BLaER1 (cell line): ENCODE results near the gene ADGRG6.

Experiments
- H3K27ac ChIP-seq: shearing (Covaris generic); formaldehyde crosslinking; 2 replicates; pipeline ENCODE4 v1.8.1; 2022
- H3K27me3 ChIP-seq: shearing (Covaris generic); formaldehyde crosslinking; 2 replicates; pipeline ENCODE4 v1.8.1; 2022
- H3K36me3 ChIP-seq: shearing (Covaris generic); formaldehyde crosslinking; 2 replicates; pipeline ENCODE4 v1.8.1; 2022
- H3K4me1 ChIP-seq: shearing (Covaris generic); formaldehyde crosslinking; 2 replicates; pipeline ENCODE4 v1.8.1; 2022
- H3K4me2 ChIP-seq: shearing (Covaris generic); formaldehyde crosslinking; 2 replicates; pipeline ENCODE4 v1.8.1; 2022
- H3K4me3 ChIP-seq: shearing (Covaris generic); formaldehyde crosslinking; 2 replicates; pipeline ENCODE4 v1.8.1; 2022
- H3K9ac ChIP-seq: shearing (Covaris generic); formaldehyde crosslinking; 2 replicates; pipeline ENCODE4 v1.8.1; 2022
- H3K9me3 ChIP-seq: shearing (Covaris generic); formaldehyde crosslinking; 2 replicates; pipeline ENCODE4 v1.8.1; 2022
- H4K20me1 ChIP-seq: shearing (Covaris generic); formaldehyde crosslinking; 2 replicates; pipeline ENCODE4 v1.8.1; 2022
- Cebpa-rat ChIP-seq: shearing (Covaris generic); IDR thresholded peaks from 2 replicates; pipeline ENCODE4 v1.8.1; 2022

ADGRG6 gene

DNA sequence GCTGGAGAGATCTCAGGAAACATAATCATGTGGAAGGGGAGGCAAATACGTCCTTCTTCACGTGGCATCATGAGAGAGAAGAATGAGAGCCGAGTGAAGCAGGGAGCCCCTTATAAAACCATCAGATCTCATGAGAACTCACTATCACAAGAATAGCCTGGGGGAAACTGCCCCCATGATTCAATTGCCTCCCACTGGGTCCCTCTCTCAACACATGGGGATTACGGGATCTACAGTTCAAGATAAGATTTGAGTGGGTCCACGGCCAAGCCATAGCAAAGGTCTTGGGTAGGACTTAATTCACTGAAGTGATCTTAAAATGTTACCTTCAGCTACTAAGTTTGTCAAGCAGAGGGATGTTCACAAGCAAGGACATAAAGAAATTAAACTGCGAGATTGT is 162.2 kb downstream of the ADGRG6 start:
- Histone ChIP-seq H3K27me3 (no peaks in the 10 kb centered on the region), H4K20me1 (no peaks in the 10 kb centered on the region), H3K36me3 (no peaks in the 10 kb centered on the region), H3K4me2 (no peak overlapping the region), H3K4me1 (no peaks in the 10 kb centered on the region), H3K9ac (no peak overlapping the region), H3K4me3 (no peak overlapping the region), H3K9me3 (peaks cover 16% of the 10 kb centered on the region), H3K27ac (no peak overlapping the region)
- TF ChIP-seq Cebpa-rat, result no peak

GRCh38 chr6:142469220-142469619 is 167.4 kb downstream of the ADGRG6 start:
- Histone ChIP-seq H3K9me3 (no peaks in the 10 kb centered on the region), H3K4me1 (no peaks in the 10 kb centered on the region), H3K4me2 (no peak overlapping the region), H3K36me3 (no peaks in the 10 kb centered on the region), H3K4me3 (no peak overlapping the region), H3K27ac (no peak overlapping the region), H3K9ac (no peak overlapping the region), H4K20me1 (no peaks in the 10 kb centered on the region), H3K27me3 (no peaks in the 10 kb centered on the region)
- no peak for TF ChIP-seq Cebpa-rat

DNA sequence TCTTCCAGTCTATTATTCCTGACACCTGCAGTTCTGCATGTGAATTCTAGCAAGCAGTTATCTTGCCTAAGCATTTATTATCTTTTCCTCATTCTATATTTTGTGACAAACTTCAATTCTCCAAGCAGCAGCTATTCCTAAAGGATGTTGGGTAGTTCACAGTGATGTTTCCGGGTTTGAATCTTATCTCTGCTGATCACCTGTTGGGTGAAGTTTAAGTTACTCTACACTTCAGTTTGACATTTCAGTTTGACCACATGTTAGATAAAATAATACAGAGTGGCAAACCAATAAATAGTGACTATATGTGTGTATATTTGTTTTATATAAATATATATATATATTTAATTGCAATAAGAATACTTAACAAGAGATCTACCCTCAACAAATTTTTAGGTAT is 168.6 kb downstream of the ADGRG6 start:
- H3K4me1 ChIP-seq, result no peaks in the 10 kb centered on the region
- H3K4me3 ChIP-seq, result no peak overlapping the region
- no peaks in the 10 kb centered on the region for H3K36me3 ChIP-seq
- no peaks in the 10 kb centered on the region for H3K9me3 ChIP-seq
- H3K27me3 ChIP-seq, result no peaks in the 10 kb centered on the region
- H4K20me1 ChIP-seq, result no peaks in the 10 kb centered on the region
- TF ChIP-seq Cebpa-rat, result no peak
- no peak overlapping the region for H3K9ac ChIP-seq
- no peak overlapping the region for H3K27ac ChIP-seq
- no peak overlapping the region for H3K4me2 ChIP-seq

DNA sequence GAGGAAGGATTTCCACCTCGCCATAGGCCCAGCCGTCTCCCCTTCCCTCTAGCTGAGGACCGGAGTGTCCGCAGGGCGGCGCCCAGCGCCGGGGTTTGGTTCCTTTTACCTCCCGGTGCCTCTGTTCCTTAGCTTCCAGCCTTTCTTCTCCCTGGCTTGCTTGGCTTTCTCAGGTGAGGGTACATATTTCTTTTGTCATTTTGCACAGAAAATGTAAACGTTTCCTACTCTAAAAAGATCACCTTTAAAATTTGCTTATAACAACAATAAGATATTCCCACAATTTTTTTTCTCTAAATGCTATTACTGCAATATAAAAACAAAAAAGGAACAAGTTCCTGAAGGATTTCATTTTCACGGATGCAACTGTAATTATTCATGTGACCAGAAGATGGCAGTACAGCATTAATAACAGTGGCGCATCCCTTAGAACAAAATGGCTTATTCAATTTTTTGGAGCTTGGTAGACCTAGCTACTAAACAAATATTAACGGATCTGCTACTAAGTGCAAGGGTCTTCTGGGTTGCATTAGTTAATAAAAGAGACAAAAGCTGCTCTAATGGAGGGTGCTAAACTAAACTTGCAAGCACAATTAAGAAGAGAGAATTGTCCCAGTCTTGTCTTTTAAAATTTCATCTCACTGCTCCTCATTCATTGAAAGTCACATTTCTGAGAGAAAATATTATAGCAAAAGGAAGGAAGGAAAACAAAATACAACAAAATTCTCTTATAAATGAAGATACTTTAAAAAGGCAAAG is 172.9 kb downstream of the ADGRG6 start:
- no peaks in the 10 kb centered on the region for H3K9me3 ChIP-seq

DNA sequence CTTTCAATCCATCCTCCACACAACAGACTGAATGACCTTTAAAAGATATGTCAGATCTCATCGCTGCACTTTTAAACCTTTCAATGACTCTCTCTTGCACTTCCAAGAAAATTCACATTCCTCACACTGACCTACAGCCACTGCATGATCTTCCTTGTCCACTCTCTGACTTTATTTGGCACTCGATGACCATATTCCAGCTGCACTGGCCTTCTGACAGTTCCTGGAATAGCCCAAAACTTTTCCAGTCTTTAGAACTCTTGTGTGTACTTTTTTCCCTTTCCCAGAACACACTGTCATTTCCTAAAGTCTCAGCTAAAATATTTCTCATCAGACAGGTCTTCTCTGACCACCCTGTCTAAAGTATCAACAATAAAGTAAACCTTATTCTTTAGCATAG is 174.6 kb downstream of the ADGRG6 start:
- Histone ChIP-seq H4K20me1 (no peaks in the 10 kb centered on the region), H3K27me3 (no peaks in the 10 kb centered on the region), H3K4me2 (no peak overlapping the region), H3K4me3 (no peak overlapping the region), H3K9ac (no peak overlapping the region), H3K4me1 (no peaks in the 10 kb centered on the region), H3K27ac (no peak overlapping the region), H3K36me3 (no peaks in the 10 kb centered on the region), H3K9me3 (no peaks in the 10 kb centered on the region)
- TF ChIP-seq Cebpa-rat, result no peak

More for the DNA sequence above, 172.9 kb downstream of the ADGRG6 start:
- no peaks in the 10 kb centered on the region for H4K20me1 ChIP-seq
- no peaks in the 10 kb centered on the region for H3K4me1 ChIP-seq
- H3K4me3 ChIP-seq, result no peak overlapping the region
- H3K27me3 ChIP-seq, result no peaks in the 10 kb centered on the region
- no peaks in the 10 kb centered on the region for H3K36me3 ChIP-seq
- no peak overlapping the region for H3K9ac ChIP-seq
- TF ChIP-seq Cebpa-rat, result no peak
- no peak overlapping the region for H3K27ac ChIP-seq
- H3K4me2 ChIP-seq, result no peak overlapping the region

DNA sequence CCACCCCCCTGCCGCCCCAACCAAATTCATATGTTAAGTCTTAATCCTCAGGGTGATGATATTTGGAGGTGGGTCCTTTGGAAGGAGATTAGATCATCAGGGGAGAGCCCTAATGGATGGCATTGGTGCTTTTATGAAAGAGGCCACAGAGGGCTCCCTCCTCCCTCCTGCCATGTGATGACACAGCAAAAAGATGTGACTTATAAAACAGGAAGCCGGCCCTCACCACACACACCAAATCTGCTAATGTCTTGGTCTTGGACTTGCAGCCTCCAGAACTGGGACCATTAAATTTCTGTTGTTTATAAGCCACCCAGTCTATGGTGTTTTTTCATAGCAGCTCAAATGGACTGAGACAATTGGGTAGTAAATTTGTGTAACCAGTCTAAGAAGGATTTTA is 176.3 kb downstream of the ADGRG6 start:
- Histone ChIP-seq H3K27me3 (no peaks in the 10 kb centered on the region), H4K20me1 (no peaks in the 10 kb centered on the region), H3K9ac (no peak overlapping the region), H3K4me3 (no peak overlapping the region), H3K4me2 (no peak overlapping the region), H3K36me3 (no peaks in the 10 kb centered on the region), H3K4me1 (no peaks in the 10 kb centered on the region), H3K27ac (no peak overlapping the region), H3K9me3 (no peaks in the 10 kb centered on the region)
- TF ChIP-seq Cebpa-rat, result no peak

DNA sequence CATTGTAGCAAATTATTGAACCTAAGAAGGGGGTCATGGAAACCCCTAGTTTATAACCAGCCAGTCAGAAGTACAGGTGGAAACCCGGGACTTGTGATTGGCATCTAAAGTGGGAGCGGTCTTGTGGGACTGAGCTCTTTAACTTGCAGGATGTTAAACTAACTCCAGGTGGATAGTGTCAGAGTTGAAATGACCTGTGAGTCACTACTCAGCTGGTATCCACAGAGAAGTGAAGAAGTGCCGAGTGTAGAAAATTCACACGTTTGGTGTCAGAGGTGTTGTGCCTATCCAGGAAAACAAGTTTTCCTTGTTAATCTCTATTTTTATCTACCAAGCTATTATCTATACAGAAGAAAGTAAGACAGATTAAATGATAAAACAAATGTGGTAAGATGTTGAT is 179.7 kb downstream of the ADGRG6 start:
- H3K9me3 ChIP-seq, result no peaks in the 10 kb centered on the region
- H4K20me1 ChIP-seq, result no peaks in the 10 kb centered on the region
- H3K36me3 ChIP-seq, result no peaks in the 10 kb centered on the region
- no peak overlapping the region for H3K27ac ChIP-seq
- no peak for TF ChIP-seq Cebpa-rat
- H3K4me2 ChIP-seq, result no peak overlapping the region
- no peak overlapping the region for H3K9ac ChIP-seq
- H3K27me3 ChIP-seq, result no peaks in the 10 kb centered on the region
- no peak overlapping the region for H3K4me3 ChIP-seq
- H3K4me1 ChIP-seq, result no peaks in the 10 kb centered on the region

GRCh38 chr6:142482249-142482648 is 180.4 kb downstream of the ADGRG6 start:
- Histone ChIP-seq H3K27ac (no peak overlapping the region), H4K20me1 (no peaks in the 10 kb centered on the region), H3K9ac (no peak overlapping the region), H3K36me3 (no peaks in the 10 kb centered on the region), H3K9me3 (no peaks in the 10 kb centered on the region), H3K4me2 (no peak overlapping the region), H3K27me3 (no peaks in the 10 kb centered on the region), H3K4me3 (no peak overlapping the region), H3K4me1 (no peaks in the 10 kb centered on the region)
- no peak for TF ChIP-seq Cebpa-rat

DNA sequence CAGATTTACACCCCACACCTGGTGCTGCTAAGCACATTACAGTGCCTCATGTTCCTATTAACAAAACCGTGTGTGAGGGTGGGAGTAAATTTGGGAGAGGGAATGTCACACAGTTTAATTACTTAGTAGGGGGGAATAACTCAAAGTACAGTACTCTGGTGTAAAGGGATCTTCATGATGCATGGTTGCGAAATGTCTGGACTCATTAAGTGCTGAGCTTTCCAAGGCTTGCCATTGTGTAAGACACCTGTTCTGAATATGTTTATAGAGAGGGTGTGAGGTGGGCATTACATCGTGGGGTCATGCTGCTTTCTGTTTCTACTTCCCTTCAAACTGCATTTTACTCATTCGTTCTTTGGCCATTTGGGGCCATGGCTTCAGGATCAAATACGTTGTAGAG is 181.2 kb downstream of the ADGRG6 start:
- H3K4me1 ChIP-seq, result no peaks in the 10 kb centered on the region
- H3K9me3 ChIP-seq, result no peaks in the 10 kb centered on the region
- no peaks in the 10 kb centered on the region for H4K20me1 ChIP-seq
- TF ChIP-seq Cebpa-rat, result no peak
- H3K9ac ChIP-seq, result no peak overlapping the region
- no peaks in the 10 kb centered on the region for H3K36me3 ChIP-seq
- no peak overlapping the region for H3K4me2 ChIP-seq
- no peak overlapping the region for H3K27ac ChIP-seq
- H3K27me3 ChIP-seq, result no peaks in the 10 kb centered on the region
- no peak overlapping the region for H3K4me3 ChIP-seq

- H3K4me3 ChIP-seq, result no peak overlapping the region
- no peak overlapping the region for H3K4me2 ChIP-seq
- H3K9ac ChIP-seq, result no peak overlapping the region
- no peaks in the 10 kb centered on the region for H3K9me3 ChIP-seq
- no peak for TF ChIP-seq Cebpa-rat
- no peaks in the 10 kb centered on the region for H3K4me1 ChIP-seq
- no peaks in the 10 kb centered on the region for H3K36me3 ChIP-seq
- H4K20me1 ChIP-seq, result no peaks in the 10 kb centered on the region
- no peak overlapping the region for H3K27ac ChIP-seq
- H3K27me3 ChIP-seq, result no peaks in the 10 kb centered on the region
Measured at GRCh38 chr6:142485256-142485655, 183.4 kb downstream of the ADGRG6 start.
